ENCODE results near the gene OR5H14.
"Not testable (repeated sequence)": the region's sequence is repeated elsewhere in the genome, so short reads cannot be mapped to it uniquely, and the experiment has no call there.

OR5H14 gene

GRCh38 chr3:98130421-98130820 lies 16.9 kb upstream of the OR5H14 start, which contains the start of gene OR5H1:
Gene OR5H1 (plus strand): TSS chr3:98130721. CDS start chr3:98132698, 1,977 bp downstream.
- TF ChIP-seq CTCF (IDR thresholded peaks at IDR 0.05; ENCODE audit: insufficient read depth, missing control alignments), result no peak

GRCh38 chr3:98136631-98137030 lies 10.6 kb upstream of the OR5H14 start:
- FAIRE-seq, result no peak
- no peak for TF ChIP-seq CTCF (IDR thresholded peaks at IDR 0.05; ENCODE audit: insufficient read depth, missing control alignments)
- DNase-seq (ENCODE audit: insufficient read length, low spot score), result no peak

More at GRCh38 chr3:98130421-98130820, 16.9 kb upstream of the OR5H14 start, which contains the start of gene OR5H1:
- FAIRE-seq, result no peak
- no peak for DNase-seq (ENCODE audit: insufficient read length, low spot score)

GRCh38 chr3:98137826-98138557 lies 9.3 kb upstream of the OR5H14 start:
- DNase-seq (ENCODE audit: insufficient read length, low spot score); FAIRE-seq: not testable (repeated sequence)

DNA sequence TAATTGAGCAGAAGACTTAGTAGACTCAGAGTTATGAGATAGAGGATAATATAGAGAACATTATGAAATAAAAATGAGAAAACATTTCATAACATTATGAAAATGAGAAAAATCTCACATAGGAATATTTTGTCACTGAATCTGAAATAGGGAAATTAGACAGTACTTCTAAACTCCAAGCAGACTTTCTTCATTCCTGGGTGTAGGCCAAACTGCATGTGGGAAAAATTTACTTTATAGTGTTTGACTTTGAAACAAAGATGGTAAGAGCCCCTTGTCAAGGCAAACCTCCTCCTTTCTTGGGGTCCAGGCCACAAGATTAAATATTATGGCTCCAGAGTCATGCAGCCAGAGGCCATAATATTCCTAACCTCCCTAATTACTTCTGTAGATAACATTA lies 6.7 kb upstream of the OR5H14 start:
- FAIRE-seq, result no peak

GRCh38 chr3:98148751-98149150 lies 1.5 kb downstream of the OR5H14 start:
- no peak for TF ChIP-seq CTCF (IDR thresholded peaks at IDR 0.05; ENCODE audit: insufficient read depth, missing control alignments)
- FAIRE-seq (no peak), DNase-seq (ENCODE audit: insufficient read length, low spot score) (no peak)

More for the DNA sequence above, 6.7 kb upstream of the OR5H14 start:
- no peak for DNase-seq (ENCODE audit: insufficient read length, low spot score)
- no peak for TF ChIP-seq CTCF (IDR thresholded peaks at IDR 0.05; ENCODE audit: insufficient read depth, missing control alignments)

DNA sequence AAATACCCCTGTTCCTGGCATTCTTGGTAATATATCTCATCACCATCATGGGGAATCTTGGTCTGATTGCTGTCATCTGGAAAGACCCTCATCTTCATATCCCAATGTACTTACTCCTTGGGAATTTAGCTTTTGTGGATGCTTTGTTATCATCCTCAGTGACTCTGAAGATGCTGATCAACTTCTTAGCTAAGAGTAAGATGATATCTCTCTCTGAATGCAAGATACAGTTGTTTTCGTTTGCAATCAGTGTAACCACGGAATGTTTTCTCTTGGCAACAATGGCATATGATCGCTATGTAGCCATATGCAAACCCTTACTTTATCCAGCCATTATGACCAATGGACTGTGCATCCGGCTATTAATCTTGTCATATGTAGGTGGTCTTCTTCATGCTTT lies 2.2 kb downstream of the OR5H14 start:
- FAIRE-seq; DNase-seq (ENCODE audit: insufficient read length, low spot score): not testable (repeated sequence)

DNA sequence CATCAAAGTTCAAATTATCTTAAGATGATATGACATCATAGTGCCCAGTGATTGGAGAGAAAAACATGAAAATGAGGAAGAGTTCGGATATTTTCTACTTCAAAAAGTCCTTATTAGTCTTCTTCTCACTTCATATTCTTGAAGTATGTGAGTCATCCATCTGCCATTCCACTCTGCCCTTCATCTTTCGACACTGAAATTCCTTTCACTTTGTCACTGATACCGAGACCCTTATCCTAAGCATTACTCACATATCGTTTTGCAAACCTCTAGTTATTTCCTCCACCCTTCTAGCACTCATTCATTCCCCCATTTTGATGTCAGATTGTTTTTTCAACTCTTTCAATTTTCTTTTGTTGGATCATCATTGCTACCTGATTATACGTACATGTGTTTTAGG lies 4.0 kb downstream of the OR5H14 start:
- no peak for TF ChIP-seq CTCF (IDR thresholded peaks at IDR 0.05; ENCODE audit: insufficient read depth, missing control alignments)
- no peak for FAIRE-seq
- no peak for DNase-seq (ENCODE audit: insufficient read length, low spot score)

- DNase-seq (ENCODE audit: insufficient read length, low spot score) (no peak), FAIRE-seq (no peak)
- no peak for TF ChIP-seq CTCF (IDR thresholded peaks at IDR 0.05; ENCODE audit: insufficient read depth, missing control alignments)
These were observed 19.1 kb downstream of the OR5H14 start, which contains the start of gene OR5H15 for GRCh38 chr3:98166396-98166795. Gene OR5H15 (plus strand): TSS chr3:98166696. CDS start chr3:98168700, 2,004 bp downstream.

All from D721Med (cell line).